Astrocyte (in vitro differentiated cells and primary cell): ENCODE results near the gene ABCF2. TPM values are rescaled to one million over a fixed set of nuclear protein-coding genes. Genes with fewer than 3 reads are reported as not detected.
A peak's percentile ranks its signal among the peaks of the same experiment; 100 is the strongest.

ENCODE experiments used
- DNase-seq: peaks from one replicate; pipeline ENCODE4 v3.0.0-alpha.2; 2010; ENCODE audit warnings: low read depth
- FAIRE-seq: peaks from 2 replicates; lab custom pipeline; 2011; peaks lifted over from hg19 to GRCh38; lab: Jason Lieb, UNC
- H2AFZ ChIP-seq: 2 replicates; pipeline ENCODE4 v1.6.0; 2012; ENCODE audit warnings: low read depth, low read length, inconsistent platforms
- H3K27ac ChIP-seq: 2 replicates; pipeline ENCODE4 v1.5.1; 2011; ENCODE audit warnings: low read depth, low read length, inconsistent platforms
- H3K27me3 ChIP-seq: 2 replicates; pipeline ENCODE4 v1.6.0; 2011; ENCODE audit warnings: low read length, inconsistent platforms; ENCODE audit not compliant: insufficient read depth
- H3K36me3 ChIP-seq: 2 replicates; pipeline ENCODE4 v1.5.1; 2011; ENCODE audit warnings: low read length, inconsistent platforms; ENCODE audit not compliant: insufficient read depth
- H3K4me1 ChIP-seq: 2 replicates; pipeline ENCODE4 v1.5.1; 2011; ENCODE audit warnings: low read length, inconsistent platforms; ENCODE audit not compliant: insufficient read depth
- H3K4me2 ChIP-seq: 2 replicates; pipeline ENCODE4 v1.6.0; 2012; ENCODE audit warnings: low read length, inconsistent platforms
- H3K4me3 ChIP-seq: 2 replicates; pipeline ENCODE4 v1.5.1; 2011; ENCODE audit warnings: low read depth, mild to moderate bottlenecking, low read length, inconsistent platforms; ENCODE audit not compliant: insufficient read depth
- H3K79me2 ChIP-seq: 2 replicates; pipeline ENCODE4 v1.6.0; 2012; ENCODE audit warnings: mild to moderate bottlenecking, low read length, inconsistent platforms; ENCODE audit not compliant: insufficient read depth
- H3K9ac ChIP-seq: 2 replicates; pipeline ENCODE4 v1.6.0; 2012; ENCODE audit warnings: mild to moderate bottlenecking, low read length, inconsistent platforms
- H3K9me3 ChIP-seq: 2 replicates; pipeline ENCODE4 v1.5.1; 2012; ENCODE audit warnings: low read depth, mild to moderate bottlenecking, low read length, inconsistent platforms; ENCODE audit not compliant: insufficient read depth
- H4K20me1 ChIP-seq: 2 replicates; pipeline ENCODE4 v1.6.0; 2012; ENCODE audit warnings: low read length, inconsistent platforms; ENCODE audit not compliant: insufficient read depth
- H3K27ac Mint-ChIP-seq: one replicate; pipeline ENCODE4 v1.8.0; 2021; ENCODE audit warnings: mild to moderate bottlenecking, mixed read lengths; ENCODE audit not compliant: unreplicated experiment
- H3K27me3 Mint-ChIP-seq: one replicate; pipeline ENCODE4 v1.8.0; 2021; ENCODE audit warnings: low read depth, mixed read lengths; ENCODE audit not compliant: unreplicated experiment
- H3K36me3 Mint-ChIP-seq: one replicate; pipeline ENCODE4 v1.8.0; 2021; ENCODE audit warnings: low read depth, mixed read lengths; ENCODE audit not compliant: unreplicated experiment
- H3K4me1 Mint-ChIP-seq: one replicate; pipeline ENCODE4 v1.8.0; 2021; ENCODE audit warnings: low read depth, mixed read lengths; ENCODE audit not compliant: unreplicated experiment
- H3K4me3 Mint-ChIP-seq: one replicate; pipeline ENCODE4 v1.8.0; 2021; ENCODE audit warnings: mild to moderate bottlenecking, moderate library complexity, mixed read lengths; ENCODE audit not compliant: unreplicated experiment
- H3K9me3 Mint-ChIP-seq: one replicate; pipeline ENCODE4 v1.8.0; 2021; ENCODE audit warnings: mild to moderate bottlenecking, mixed read lengths; ENCODE audit not compliant: unreplicated experiment
- CTCF ChIP-seq: IDR thresholded peaks from 2 replicates; pipeline ENCODE4 v1.5.1; 2011; ENCODE audit warnings: low read depth, mild to moderate bottlenecking, inconsistent platforms, low read length, moderate library complexity; ENCODE audit not compliant: insufficient read depth
- EZH2 ChIP-seq: IDR thresholded peaks from 2 replicates; pipeline ENCODE4 v1.6.1; 2012; ENCODE audit warnings: mild to moderate bottlenecking, low read length, inconsistent platforms; ENCODE audit not compliant: insufficient read depth
- total RNA-seq: library from RNA; stranded (reverse); gene quantifications from 2 replicates; pipeline ENCODE4 v1.2.1, GENCODE V29; 2021

The ABCF2 gene
- total RNA-seq, 1 donor from 2014 or later = 53.2 TPM

GRCh38 chr7:151179946-151180345 lies 47.1 kb downstream of the ABCF2 start:
- Mint-ChIP-seq H3K27ac (no peak overlapping the region), H3K36me3 (no peaks in the 10 kb centered on the region)
- FAIRE-seq = no peak

GRCh38 chr7:151179287-151179860 lies 47.6 kb downstream of the ABCF2 start:
- peaks cover 5% of the 10 kb centered on the region for H3K9me3 Mint-ChIP-seq
- no peak overlapping the region for H3K27ac Mint-ChIP-seq
- no peaks in the 10 kb centered on the region for H3K36me3 Mint-ChIP-seq
- Histone ChIP-seq H3K79me2 (no peaks in the 10 kb centered on the region), H3K27ac (no peak overlapping the region), H2AFZ (no peak overlapping the region), H3K9ac (no peak overlapping the region), H3K9me3 (no peaks in the 10 kb centered on the region), H3K4me2 (no peak overlapping the region), H3K4me1 (no peaks in the 10 kb centered on the region), H3K4me3 (no peak overlapping the region), H4K20me1 (no peaks in the 10 kb centered on the region), H3K27me3 (peaks cover 20% of the 10 kb centered on the region), H3K36me3 (no peaks in the 10 kb centered on the region)
- H3K4me1 Mint-ChIP-seq = no peaks in the 10 kb centered on the region
- FAIRE-seq (no peak), DNase-seq (no peak)
- TF ChIP-seq EZH2 = no peak
- TF ChIP-seq CTCF = no peak
- H3K27me3 Mint-ChIP-seq = peaks cover 73% of the 10 kb centered on the region
- H3K4me3 Mint-ChIP-seq = no peak overlapping the region

More at GRCh38 chr7:151179946-151180345, 47.1 kb downstream of the ABCF2 start:
- Histone ChIP-seq H3K4me2 (no peak overlapping the region), H3K27ac (no peak overlapping the region), H3K9me3 (no peaks in the 10 kb centered on the region), H3K27me3 (peaks cover 19% of the 10 kb centered on the region), H3K9ac (no peak overlapping the region), H2AFZ (no peak overlapping the region), H3K79me2 (no peaks in the 10 kb centered on the region), H3K4me3 (no peak overlapping the region), H3K4me1 (no peaks in the 10 kb centered on the region), H4K20me1 (no peaks in the 10 kb centered on the region), H3K36me3 (no peaks in the 10 kb centered on the region)
- Mint-ChIP-seq H3K27me3 (peaks cover 70% of the 10 kb centered on the region), H3K4me1 (no peaks in the 10 kb centered on the region), H3K9me3 (peaks cover 3% of the 10 kb centered on the region), H3K4me3 (no peak overlapping the region)
- TF ChIP-seq EZH2 (no peak), CTCF (no peak)
- DNase-seq = no peak

- peaks cover 74% of the 10 kb centered on the region for H3K27me3 Mint-ChIP-seq
- H3K27me3 ChIP-seq = peaks cover 20% of the 10 kb centered on the region
These were observed 48.2 kb downstream of the ABCF2 start for GRCh38 chr7:151178831-151179230.

More at GRCh38 chr7:151178831-151179230, 48.2 kb downstream of the ABCF2 start:
- no peaks in the 10 kb centered on the region for H3K36me3 Mint-ChIP-seq
- Histone ChIP-seq H4K20me1 (no peaks in the 10 kb centered on the region), H3K4me3 (no peak overlapping the region), H3K79me2 (no peaks in the 10 kb centered on the region), H2AFZ (no peak overlapping the region), H3K4me2 (no peak overlapping the region), H3K36me3 (no peaks in the 10 kb centered on the region), H3K27ac (no peak overlapping the region), H3K9ac (no peak overlapping the region), H3K4me1 (no peaks in the 10 kb centered on the region), H3K9me3 (no peaks in the 10 kb centered on the region)
- H3K4me1 Mint-ChIP-seq = no peaks in the 10 kb centered on the region
- FAIRE-seq (no peak), DNase-seq (no peak)
- peak overlapping the region; percentile 3 for H3K27ac Mint-ChIP-seq
- TF ChIP-seq EZH2 (no peak), CTCF (no peak)
- H3K4me3 Mint-ChIP-seq = no peak overlapping the region
- H3K9me3 Mint-ChIP-seq = peaks cover 5% of the 10 kb centered on the region
